Left kidney (tissue), 8 donors: ENCODE data around the gene NUP93. TPM values are rescaled to one million over a fixed set of nuclear protein-coding genes. Genes with fewer than 3 reads are reported as not detected.

Source experiments
- DNase-seq: peaks from one replicate; pipeline ENCODE4 v3.0.0-alpha.2; 2013
- long read RNA-seq, 8 donors: transcript quantifications; one replicate each; lab custom pipeline, GENCODE V29; 2026
- polyA plus RNA-seq: library from polyadenylated mRNA; unstranded; fragments of 120-200 nt; gene quantifications from one replicate; pipeline ENCODE4 v1.2.1, GENCODE V29; 2013; ENCODE audit not compliant: insufficient read length

NUP93 gene
- 101 TPM for polyA plus RNA-seq
- long read RNA-seq, donor 1, partial matches to known transcripts, result 19 of 27 reads
- long read RNA-seq, donor 1, other reads (novel, unspliced or antisense), result 0 of 27 reads
- long read RNA-seq, donor 2, transcript NUP93-201 (22 exons, 2,741 nt), result major isoform, 6 of 9 reads
- long read RNA-seq, donor 2, partial matches to known transcripts, result 0 of 9 reads
- long read RNA-seq, donor 2, other reads (novel, unspliced or antisense), result 0 of 9 reads
- long read RNA-seq, donor 3, partial matches to known transcripts, result 0 of 5 reads
- long read RNA-seq, donor 3, other reads (novel, unspliced or antisense), result 0 of 5 reads
- long read RNA-seq, donor 4, partial matches to known transcripts, result 0 of 2 reads
- long read RNA-seq, donor 4, other reads (novel, unspliced or antisense), result 0 of 2 reads
- long read RNA-seq, donor 5, transcript NUP93-201 (22 exons, 2,741 nt), result major isoform, 5 of 21 reads
- long read RNA-seq, donor 5, partial matches to known transcripts, result 11 of 21 reads
- long read RNA-seq, donor 5, other reads (novel, unspliced or antisense), result 0 of 21 reads
- long read RNA-seq, donor 6, partial matches to known transcripts, result 21 of 30 reads
- long read RNA-seq, donor 6, other reads (novel, unspliced or antisense), result 0 of 30 reads
- long read RNA-seq, donor 7, transcript NUP93-206 (2 exons, 458 nt), result minor isoform, 6 of 47 reads
- long read RNA-seq, donor 7, transcript NUP93-201 (22 exons, 2,741 nt), result major isoform, 10 of 47 reads
- long read RNA-seq, donor 7, partial matches to known transcripts, result 28 of 47 reads
- long read RNA-seq, donor 7, other reads (novel, unspliced or antisense), result 0 of 47 reads
- long read RNA-seq, donor 8, partial matches to known transcripts, result 0 of 5 reads
- long read RNA-seq, donor 8, other reads (novel, unspliced or antisense), result 0 of 5 reads

DNA sequence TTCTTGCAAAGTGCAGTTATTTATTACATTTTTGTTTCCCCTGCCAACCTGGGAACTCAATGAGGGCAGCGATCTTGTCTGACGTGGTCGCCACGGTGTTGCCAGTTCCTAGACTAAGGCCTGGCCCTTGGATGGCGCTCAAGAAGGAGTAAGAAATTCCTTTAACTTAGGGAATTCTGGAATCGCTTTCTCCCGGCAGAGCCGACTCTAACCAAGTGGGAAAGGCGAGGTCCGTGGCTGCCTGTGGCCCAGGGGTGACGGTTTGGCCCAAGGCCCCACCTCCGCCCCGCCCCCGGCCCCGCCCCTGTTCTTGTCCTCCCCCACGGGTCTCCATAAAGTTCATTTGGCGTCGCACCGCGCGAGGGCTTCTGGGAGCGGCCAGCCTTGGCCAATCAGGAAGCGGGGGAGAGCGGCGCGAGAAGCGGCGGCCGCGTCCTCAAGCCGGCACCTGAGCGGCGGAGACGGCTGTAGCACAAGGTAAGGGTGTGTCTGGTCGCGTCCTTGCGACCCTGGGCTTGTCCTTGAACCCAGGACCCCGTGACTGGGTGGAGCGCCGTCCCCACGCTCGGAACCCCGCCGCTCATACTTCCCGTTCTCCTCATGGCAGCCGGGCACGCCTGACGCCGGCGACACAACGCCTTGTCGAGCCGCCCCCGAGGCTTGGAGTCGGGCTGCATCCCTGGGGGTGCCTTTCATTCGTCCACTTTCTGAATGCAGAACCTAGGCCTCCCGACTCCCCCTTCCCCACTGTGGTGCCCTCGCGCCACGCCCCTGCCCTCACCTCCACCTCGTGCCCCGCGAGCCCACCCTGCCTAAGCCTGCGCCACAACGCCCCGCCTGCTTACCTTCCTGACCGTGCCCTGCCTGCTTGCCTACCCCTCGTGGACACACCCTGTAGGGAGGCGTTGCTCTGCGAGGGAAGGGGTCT, at the start of gene NUP93:
Gene NUP93 (plus strand): TSS at position 395 of the 928 bp plus-strand sequence. CDS start 18,119 bp downstream, outside the sequence.
- DNase-seq, result peak; percentile 94

DNA sequence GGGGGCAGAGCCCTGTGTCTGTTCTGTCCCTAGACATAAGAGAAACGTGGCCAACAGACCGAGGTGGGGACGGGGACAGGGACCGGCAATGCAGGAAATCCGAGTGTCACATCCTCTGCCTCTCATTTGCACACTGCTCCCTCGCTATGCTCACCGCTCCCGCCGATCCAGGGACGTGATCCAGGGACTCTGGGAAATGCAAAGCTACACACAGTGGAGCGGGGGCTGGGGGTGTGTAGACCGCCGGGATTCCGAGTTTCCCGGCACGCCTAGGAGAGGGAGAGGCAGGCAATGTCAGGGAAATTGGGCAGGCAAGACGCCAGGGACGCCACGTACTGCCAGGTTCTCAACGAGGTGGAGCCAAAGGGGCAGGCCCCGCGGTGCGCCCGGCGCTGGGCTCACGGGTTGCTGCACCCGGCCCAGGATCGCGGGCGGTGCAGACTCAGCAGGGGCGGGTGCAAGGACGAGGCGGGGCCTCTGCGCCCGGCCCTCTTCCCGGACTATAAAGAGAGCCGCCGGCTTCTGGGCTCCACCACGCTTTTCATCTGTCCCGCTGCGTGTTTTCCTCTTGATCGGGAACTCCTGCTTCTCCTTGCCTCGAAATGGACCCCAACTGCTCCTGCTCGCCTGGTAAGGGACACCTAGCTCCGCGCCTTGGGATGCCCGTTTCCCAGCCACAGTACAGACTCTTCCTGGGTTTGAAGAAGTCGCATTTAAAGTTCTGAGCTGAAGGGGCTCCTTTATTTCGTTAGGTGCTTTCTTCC, 47.8 kb upstream of the NUP93 start, which contains the start of gene MT1X:
Gene MT1X (plus strand): TSS at position 532 of the 764 bp plus-strand sequence. CDS start 71 bp downstream, at position 603.
- peak; percentile 76 for DNase-seq

DNA sequence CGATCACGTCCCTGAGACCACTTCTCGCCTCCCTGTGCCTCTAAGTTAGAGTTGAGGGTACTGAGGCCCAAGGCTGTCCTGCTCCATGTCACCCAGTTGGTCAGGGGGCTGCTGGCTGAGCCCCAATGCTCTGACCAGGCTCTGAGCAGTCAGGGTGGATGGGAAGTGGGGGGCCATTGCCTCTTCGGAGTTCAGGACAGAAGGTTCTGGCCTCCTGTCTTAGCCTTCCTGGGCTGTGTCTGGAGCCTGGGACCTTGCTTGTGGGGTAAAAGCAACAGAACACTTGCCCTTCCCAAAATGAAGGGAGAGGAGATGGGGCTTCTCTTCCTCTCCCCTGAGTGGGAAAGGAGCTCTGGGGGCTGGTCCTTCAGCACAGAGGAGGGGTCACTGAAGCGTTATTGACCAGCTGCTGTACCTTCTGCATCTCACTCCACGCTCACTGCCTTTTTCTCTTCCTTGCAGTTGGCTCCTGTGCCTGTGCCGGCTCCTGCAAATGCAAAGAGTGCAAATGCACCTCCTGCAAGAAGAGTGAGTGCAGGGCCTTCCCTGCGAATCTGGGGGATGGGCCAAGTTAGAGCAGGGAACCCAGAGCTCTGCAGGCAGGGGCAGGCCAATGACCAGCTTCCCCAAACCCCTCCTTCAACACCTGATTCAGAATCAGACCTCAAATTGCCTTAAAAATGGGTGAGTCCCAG, 47.1 kb upstream of the NUP93 start:
- no peak for DNase-seq

DNA sequence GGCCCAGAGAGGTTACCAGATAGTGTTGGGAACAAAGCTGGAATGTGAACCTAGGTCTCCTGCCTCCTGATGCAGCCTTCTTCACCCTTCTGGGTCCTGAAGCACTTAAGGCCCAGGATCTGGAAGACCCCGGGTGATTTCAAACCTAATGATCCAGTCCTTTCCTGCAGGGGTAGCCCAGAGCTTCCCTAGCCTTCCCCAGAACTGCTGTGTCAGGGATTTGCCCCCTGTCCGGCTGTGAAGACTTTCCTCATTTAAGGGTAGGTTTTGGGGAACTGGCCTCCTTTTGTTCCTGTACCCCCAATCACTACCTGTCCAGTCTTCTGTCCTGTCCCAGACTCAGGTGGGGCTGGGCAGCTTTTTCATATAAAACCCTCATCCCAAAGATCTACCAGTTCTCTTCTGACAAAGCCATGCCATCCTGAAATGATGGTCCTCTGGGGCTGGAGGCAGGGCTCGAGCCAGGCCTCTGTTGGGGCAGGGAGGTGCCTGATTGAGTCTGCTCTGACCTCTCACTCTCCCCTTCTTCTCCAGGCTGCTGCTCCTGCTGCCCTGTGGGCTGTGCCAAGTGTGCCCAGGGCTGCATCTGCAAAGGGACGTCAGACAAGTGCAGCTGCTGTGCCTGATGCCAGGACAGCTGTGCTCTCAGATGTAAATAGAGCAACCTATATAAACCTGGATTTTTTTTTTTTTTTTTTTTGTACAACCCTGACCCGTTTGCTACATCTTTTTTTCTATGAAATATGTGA, 46.3 kb upstream of the NUP93 start:
- no peak for DNase-seq

DNA sequence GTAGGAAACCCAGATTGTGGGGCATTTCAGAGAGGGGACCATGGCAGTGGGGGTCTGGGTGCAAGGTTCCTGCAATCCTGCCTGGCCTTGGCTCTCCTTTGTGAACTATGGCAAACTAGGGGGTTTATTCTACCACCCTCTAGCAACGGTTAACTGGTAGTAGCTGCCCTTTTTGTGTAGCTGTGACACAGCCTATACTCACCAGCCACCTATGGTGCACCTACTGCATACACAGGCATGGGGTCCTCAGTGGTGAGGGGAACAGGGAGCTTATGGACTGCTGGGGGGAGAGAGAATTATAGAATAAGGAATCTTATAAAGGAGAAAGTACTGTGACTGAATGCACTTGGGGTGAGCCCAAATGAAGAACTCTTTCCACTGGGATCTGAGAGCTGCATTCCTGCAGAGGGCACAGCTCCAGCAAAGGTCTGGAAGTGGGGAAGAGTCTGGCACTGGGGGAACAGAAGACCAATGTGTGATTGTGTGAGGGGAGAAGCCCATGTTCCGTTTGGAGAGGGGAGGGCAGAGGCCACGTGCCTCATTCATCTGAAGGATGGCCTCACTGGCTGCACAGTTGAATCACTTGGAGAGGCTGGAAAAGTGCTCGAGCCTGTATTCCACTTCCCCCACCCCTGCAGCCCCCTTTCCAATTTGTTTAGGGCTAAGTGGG, 45.5 kb upstream of the NUP93 start:
- DNase-seq, result no peak

DNA sequence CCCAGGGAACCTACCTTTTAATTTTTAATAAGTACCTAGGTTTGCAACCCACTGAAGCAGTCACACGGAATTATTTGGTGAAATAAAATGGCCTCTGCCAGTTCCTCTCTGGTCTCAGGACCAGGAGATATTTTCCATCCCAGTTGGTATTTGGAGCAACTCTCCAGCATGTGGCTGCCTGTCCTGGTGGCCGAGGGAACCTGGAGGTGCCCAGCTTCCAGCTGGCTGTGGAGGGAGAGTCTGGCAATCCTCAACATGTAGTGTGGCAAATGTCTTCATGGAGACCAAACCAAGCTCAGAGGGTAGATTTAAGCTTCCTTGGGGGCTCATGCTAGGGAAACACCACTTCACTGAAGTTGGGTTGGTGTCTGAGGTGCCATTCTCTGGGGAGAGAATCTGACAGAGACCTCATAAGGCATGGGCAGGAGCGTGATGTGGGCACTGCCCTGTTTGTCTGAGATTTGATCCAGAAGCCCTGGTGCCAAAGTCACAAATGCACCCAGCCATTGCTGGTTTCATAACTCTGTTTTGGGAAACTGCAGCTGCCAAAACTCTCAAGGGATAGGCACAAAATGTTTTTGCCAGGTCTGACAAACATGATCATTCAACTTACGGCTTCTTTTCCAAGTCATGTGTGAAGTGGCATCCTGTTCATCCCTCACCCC, 44.9 kb upstream of the NUP93 start:
- DNase-seq, result no peak

DNA sequence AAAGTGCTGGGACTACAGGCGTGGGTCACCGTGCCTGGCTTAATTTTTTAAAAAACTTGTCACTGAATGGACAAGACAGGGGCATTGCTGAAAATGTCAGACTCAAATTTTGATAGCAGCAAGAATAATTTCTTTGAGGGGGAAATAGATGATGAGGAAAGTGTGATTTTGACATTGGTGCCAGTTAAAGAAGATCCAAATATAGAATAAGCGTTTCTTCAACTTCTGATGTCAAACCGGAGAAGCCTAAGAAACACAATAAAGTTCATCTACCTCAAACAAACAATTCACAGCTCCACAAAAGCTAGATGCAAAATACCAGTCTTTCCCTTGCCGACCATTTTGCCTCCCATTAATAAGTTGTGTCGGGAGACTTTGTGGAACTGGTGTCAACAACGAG, 43.2 kb upstream of the NUP93 start:
- no peak for DNase-seq

DNA sequence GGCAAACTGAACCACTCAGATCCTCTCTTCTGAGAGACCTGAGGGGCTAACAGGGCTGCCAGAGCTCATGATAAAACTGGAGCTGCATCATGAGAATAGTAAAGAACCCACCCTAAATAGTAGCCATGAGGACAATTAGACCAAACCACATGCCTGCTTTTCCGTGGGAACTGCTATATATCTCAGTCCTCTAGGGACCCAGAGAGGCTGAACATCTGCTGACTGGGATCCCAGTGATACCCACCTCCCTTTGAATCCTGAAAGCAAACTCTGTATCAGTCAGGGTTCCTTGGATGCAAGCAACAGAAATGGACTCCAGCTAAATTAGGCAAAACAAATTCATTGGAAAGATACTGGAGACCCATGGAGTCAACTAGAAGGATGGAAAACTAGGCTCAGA, 41.2 kb upstream of the NUP93 start:
- DNase-seq, result no peak

DNA sequence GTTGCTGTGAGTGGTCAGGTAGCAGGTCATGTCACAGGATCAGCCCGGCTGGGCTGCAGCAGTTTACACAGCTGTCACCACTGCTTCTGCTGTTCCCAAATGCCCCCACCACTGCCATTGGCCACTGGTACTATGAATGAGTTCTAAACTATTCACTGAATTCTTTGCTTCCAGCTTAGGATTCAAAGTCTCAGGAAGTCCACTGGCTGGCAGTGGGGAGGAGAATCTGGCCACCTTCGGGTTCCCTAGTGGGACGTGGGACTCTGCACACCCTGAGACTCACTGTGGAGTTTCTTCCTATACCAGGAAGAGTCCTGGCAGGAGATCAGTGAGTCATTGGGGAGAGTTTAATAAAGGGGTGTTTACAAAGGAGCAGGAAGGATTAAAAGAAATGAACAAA, 40.8 kb upstream of the NUP93 start:
- no peak for DNase-seq

DNA sequence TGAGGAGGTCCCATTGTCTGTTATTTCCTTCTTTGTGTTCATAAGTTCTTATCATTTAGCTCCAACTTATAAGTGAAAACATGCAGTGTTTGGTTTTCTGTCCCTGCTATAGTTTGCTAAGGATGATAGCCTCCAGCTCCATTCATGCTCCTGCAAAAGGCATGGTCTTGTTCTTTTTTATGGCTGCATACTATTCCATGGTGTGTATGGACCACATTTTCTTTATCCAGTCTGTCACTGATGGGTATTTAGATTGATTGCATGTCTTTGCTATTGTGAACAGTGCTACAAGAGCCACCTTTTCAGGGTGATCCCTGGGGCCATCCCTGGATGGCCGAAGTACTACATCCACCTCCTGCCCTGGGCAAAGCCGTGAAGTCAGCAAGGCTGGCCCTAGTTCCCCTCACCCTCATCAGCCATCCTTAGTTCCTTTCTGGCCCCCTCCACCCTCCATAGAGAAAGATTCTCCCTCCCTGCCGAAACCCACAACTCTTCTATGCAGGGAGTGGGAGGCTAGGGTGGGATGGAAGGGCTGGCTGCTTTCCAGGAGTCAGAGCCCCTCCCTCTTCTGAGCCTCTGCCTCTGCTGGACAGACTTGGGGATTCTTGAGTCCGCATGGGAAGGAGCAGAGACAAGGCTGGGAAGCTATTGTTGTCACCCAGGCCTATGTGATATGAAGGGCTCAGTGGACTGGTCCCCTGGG, 39.4 kb upstream of the NUP93 start:
- no peak for DNase-seq

DNA sequence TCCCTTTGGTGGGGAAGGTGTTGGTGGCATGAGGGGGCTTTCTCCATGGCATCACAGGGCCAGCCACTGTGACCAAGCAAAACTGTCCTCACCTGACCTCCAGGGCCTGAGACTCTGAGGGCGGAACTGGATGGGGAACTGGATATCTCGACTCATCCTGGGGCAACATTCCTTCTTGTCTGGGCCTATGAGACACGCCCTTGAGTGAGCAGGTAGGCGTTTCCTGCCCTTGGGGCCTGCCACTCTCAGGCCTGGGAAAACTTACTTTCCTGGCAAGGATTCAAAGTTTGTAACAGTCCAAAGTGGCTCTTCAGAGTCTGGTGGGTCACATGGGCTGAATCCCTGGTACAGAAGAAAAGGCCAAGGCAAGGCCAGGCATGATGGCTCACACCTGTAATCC, 38.0 kb upstream of the NUP93 start:
- peak; percentile 26 for DNase-seq

DNA sequence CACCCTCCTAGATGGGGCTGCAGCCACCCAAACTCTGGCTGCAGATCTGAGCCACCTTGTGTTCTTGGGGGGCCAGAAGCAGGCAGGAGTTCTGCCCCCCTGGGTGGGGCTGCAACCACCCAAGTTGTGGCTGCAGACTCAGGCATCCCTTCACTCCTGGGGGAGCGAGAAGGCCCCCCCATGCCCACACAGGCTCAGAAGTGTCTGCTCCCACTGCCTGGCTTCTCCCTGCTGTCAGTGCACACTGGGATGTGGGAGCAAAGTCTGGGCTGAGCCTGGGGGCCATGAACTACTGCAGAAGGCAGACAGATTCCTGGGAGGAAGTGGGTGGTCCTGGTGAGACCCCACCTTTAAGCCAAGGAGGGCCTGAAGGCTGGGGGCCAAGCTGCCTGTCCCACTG, 34.7 kb upstream of the NUP93 start:
- no peak for DNase-seq

DNA sequence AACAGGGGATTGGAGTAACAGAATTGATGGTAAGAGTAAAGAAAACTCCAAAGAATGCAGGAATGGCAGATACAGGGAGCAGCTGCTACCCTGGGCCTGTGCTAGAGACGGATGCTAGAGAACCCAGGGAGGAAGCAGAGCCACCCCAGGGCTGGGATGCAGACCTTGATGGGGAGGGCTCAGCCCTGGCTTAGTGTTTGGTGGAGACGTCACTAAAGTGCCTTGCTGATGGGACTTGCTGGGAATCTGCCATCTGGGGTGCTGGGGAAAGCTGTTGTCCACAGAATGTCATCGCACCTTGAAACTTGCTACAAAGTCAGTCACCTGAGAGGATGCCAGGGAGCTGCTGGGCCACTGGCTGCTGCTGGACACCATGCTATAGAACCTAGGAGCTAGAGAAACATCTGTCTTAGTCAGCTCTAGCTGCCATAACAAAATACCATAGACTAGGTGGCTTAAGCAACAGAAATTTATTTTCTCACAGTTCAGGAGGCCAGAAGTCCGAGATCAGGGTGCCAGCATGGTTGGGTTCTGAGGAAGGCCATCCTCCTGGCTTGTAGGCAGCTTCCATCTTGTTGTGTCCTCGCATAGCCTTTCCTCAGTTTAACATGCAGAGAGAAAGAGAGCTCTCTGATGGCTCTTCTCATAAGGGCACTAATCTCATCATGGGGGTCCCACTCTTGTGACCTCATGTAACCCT, 32.3 kb upstream of the NUP93 start:
- no peak for DNase-seq

DNA sequence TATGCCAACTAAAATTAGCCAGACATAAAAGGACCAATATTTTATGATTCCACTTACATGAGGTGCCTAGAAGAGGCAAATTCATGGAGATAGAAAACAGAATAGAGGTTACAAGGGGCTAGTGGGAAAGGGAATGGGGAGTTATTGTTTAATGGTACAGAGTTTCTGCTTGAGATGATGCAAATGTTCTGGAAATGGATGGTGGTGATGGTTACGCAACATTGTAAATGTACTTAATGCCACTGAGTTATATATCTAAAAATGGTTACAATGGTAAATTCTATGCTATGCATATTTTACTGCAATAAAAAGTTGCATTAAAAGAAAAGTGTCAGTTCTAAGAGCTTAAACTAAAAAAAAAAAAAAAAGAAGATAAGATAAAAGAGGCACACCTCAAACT, 29.7 kb upstream of the NUP93 start:
- no peak for DNase-seq

DNA sequence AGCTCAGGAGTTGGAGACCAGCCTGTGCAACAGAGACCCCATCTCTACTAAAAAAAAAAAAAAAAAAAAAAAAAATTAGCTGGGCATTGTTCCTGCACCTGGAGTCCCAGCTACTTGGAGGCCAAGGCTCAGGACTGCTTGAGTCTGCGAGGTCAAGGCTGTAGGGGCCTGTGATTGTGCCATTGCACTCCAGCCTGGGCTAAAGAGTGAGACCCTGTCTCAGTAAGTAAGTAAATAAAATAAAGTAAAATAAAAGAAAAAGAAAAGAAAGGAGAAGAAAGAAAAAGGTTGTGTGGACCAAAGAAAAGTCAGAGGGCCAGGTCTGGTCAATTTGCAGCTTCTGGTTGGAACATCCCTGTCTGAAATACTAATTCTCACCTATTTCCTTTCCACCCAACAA, 29.3 kb upstream of the NUP93 start:
- no peak for DNase-seq

DNA sequence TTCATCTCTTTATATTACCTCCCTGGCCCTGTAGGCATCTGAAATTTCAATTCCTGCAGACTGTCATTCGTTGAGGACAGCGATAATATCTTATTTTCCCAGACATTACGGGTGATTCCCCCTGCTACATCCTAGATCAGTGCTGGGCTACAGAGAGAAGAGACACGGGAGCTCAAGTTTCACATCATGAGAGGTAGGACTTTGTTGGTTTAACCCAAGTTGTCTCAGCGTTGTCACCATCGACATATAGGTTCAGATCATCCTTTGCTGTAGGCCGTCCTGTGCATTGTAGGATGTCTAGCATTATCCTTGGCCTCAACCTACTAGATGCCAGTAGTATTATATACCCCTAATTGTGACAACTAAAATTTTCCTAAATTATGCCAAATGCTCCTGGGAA, 28.4 kb upstream of the NUP93 start:
- no peak for DNase-seq

DNA sequence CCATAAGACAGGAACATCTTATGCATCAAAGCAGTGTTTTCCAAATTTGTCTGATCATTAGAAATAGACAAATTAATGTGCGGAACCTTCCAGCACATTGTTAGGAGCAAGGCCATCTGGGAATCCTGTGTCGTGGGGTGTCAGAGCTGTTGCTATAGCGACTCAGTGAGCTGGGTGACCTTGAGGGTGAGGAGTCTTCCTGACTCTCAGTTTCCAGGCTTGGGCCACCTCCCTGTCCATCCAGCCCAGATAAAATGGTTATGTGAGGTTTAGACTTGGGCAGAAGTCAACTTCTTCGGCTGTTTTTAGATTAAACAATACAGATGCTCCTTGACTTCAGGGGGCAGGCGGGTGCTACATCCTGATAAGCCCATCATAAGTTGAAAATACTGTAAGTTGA, 27.1 kb upstream of the NUP93 start:
- DNase-seq, result no peak
